Coronary artery (tissue), 2 donors: ENCODE results near the gene WFDC12.

Experiments used
- DNase-seq: peaks from one replicate; pipeline ENCODE4 v3.0.0-alpha.2; 2017; ENCODE audit warnings: low spot score
- H3K27ac ChIP-seq, 2 donors: fragments of 200-600 bp; sonication (generic); one replicate each; pipeline ENCODE4 v1.5.1; 2016 to 2019
- H3K4me3 ChIP-seq: fragments of 200-600 bp; sonication (generic); 2 replicates; pipeline ENCODE4 v1.5.1; 2016; ENCODE audit warnings: mild to moderate bottlenecking, moderate library complexity
- TF ChIP-seq, protein P1 (sequence below): fragments of 200-600 bp; sonication (generic); IDR thresholded peaks from one replicate; pipeline ENCODE4 v1.5.1; 2019; ENCODE audit warnings: antibody characterized with exemption

The WFDC12 gene

DNA sequence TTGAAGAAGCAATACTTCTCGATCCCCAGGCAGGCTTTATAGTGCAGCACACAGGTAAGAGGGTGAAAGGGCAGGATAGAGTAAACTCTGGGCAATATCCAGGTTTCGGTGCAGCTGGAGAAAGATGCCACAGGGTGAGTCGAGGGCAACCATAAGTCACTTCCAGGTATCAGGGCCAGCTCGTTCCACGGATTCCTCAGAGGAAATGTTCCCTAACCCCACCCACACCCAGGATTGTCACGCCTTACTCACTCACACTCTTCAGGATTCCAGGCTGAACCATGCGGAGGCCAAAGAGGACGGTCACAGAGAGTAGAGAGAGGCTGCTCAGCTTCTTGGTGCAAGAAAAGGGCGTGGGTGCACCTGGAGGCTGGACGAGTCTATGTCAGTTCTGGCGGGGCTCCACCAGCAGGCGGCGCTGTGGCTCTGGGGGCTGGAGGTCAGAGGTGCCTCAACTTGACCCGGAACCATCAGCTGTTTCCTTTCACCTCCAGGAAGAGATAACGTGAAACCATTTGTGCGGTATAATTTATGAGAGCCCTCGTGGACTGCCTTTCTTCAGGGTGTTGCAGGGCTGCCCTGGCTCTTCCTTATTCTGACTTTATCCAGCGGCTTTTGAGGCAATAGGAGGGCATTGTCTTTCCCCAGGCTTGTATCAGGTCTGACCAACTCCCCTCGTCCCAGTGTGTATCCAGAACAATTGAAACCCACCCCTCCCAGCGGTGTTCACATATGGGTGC, 14.5 kb upstream of the WFDC12 start:
- Histone ChIP-seq H3K4me3 (no peak overlapping the region), H3K27ac (no peak overlapping the region)
- TF ChIP-seq, protein P1, sequence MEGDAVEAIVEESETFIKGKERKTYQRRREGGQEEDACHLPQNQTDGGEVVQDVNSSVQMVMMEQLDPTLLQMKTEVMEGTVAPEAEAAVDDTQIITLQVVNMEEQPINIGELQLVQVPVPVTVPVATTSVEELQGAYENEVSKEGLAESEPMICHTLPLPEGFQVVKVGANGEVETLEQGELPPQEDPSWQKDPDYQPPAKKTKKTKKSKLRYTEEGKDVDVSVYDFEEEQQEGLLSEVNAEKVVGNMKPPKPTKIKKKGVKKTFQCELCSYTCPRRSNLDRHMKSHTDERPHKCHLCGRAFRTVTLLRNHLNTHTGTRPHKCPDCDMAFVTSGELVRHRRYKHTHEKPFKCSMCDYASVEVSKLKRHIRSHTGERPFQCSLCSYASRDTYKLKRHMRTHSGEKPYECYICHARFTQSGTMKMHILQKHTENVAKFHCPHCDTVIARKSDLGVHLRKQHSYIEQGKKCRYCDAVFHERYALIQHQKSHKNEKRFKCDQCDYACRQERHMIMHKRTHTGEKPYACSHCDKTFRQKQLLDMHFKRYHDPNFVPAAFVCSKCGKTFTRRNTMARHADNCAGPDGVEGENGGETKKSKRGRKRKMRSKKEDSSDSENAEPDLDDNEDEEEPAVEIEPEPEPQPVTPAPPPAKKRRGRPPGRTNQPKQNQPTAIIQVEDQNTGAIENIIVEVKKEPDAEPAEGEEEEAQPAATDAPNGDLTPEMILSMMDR: no peak
- no peak for DNase-seq

DNA sequence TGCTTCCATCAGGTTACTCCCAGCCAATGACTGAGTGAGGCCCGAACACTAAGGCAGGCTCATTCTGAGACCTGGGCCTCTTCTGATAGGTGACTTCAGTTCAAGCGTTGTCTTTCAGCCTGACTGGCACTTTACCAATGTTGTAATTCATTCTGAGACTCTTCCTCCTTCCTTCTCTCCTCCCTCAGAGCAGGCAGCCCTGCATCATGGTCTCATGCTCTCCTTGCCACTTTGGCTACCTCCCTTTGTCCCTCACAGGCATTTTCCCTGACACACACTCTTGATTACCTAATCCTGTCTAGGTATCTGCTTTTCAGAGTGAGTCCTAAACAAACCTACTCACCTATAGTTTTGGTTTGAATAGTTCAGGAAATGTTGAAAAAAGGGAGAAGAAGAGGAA, 12.6 kb upstream of the WFDC12 start:
- no peak for DNase-seq
- H3K27ac ChIP-seq: no peak overlapping the region
- H3K4me3 ChIP-seq: no peak overlapping the region
- TF ChIP-seq, protein P1: no peak

DNA sequence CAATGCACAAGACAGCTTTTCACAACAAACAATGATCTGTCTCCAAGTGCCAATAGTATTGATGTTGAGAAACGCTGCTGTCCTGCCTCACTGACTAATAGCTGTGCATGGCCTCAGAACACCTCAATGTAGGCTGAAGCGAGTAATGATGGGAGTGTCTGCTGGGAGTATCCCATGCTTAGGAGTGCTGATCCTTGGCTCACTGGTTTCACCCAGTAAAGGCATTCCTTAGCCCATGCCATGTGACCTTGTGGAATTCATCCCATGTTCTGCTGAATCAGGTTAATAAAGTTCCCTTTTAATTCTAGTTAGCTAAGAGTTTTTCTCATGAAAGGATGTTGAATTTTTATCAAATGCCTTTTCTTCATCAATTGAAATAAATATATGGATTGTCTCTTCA, 3.8 kb upstream of the WFDC12 start:
- no peak for DNase-seq
- no peak overlapping the region for H3K27ac ChIP-seq
- TF ChIP-seq, protein P1: no peak
- H3K4me3 ChIP-seq: no peak overlapping the region

DNA sequence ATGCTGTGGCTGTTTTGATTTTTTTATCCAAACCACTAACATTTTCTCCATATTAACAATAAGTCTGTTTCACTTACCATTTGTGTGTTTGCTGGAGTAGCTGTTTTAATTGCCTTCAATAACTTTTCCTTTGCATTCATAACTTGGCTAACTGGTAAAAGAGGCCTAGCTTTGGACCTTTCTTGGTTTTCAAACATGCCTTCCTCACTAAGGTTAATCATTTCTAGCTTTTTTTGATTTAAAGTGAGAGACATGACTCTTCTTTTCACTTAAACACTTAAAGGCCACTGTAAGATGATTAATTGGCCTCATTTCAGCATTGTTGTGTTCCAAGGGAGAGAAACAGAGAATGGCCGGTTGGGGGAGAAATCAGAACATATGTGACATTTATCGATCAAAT, 2.9 kb downstream of the WFDC12 start:
- DNase-seq: no peak
- TF ChIP-seq, protein P1: no peak
- H3K27ac ChIP-seq: no peak overlapping the region
- H3K4me3 ChIP-seq: no peak overlapping the region

DNA sequence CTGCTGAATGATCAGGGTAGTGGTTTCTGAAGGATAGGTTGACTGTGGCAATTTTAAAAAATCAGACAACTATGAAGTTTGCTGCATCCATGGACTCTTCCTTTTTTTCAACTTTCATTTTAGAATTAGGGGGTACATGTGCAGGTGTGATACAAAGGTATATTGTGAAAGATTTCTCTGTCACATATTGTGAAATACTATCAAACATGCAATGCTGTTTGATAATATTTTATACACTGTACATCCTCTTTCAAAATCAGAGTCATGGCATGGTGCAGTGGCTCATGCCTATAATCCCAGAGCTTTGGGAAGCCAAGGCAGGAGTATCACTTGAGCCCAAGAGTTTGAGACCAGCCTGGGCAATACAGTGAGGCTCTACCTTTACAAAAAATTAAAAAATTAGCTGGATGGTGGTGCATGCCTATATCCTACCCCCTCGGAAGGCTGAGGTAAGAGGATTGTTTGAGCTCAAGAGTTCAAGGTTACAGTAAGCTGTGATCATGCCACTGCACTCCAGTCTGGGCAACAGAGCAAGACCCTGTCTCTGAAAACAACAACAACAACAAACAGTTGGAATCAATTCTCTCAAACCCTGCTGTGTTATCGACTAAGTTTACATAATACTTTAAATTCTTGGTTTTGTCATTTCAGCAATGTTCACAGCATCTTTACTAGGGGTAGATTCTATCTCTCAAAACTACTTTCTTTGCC, 4.6 kb downstream of the WFDC12 start:
- TF ChIP-seq, protein P1: no peak
- no peak for DNase-seq
- H3K27ac ChIP-seq: no peak overlapping the region
- H3K4me3 ChIP-seq: no peak overlapping the region

DNA sequence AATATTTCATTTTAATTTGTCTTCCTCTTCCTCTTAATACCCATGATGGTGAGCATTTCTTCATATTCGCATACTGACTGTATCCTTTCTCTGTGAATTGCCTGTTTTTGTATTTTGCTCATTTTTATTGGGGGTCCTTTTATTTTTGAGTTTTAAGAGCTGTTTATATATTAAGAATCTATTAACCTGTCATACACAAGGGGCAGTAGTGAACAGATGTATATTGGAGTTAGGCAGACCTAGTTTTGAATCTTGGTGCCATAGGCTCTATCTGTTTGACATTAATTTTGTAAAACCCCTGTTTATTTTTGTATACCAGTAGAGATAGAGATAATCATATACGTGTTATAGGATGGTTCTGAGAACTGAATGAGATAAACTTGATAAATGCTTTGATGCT, 6.2 kb downstream of the WFDC12 start:
- TF ChIP-seq, protein P1: no peak
- Histone ChIP-seq H3K4me3 (no peak overlapping the region), H3K27ac (no peak overlapping the region)
- no peak for DNase-seq

DNA sequence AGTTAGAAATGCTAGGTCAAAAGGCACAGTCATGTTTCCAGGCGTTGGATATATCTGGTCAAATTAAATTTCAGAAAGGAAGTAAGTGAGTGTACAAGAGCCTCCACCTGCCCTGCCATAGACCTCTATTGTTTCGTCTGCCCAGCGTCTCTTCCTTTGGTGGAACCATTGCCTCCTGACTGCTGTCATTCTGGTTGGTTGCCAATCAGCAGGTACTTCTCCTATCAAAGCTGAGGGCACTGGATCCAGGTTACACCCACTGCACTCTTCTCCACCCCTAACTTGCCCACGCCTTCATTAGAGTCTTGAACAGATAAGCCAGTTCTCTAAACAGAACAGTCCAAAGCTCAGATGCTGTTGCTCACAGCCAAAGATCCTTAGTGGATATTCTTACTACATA, 6.7 kb downstream of the WFDC12 start:
- H3K4me3 ChIP-seq: no peak overlapping the region
- no peak for DNase-seq
- TF ChIP-seq, protein P1: no peak
- H3K27ac ChIP-seq: no peak overlapping the region
